Stimulated activated CD4-positive, alpha-beta T cell treated with anti-CD3 and anti-CD28 coated beads, Interleukin-1b, Interleukin-23, amount 100 ng/mL, for 24 hours (primary cell): ENCODE data around the gene SYCP3.

ENCODE experiments used
- DNase-seq, 4 experiments: peaks; one replicate each; pipeline ENCODE4 v3.0.0-alpha.2; 2020; ENCODE audit warnings: low read depth in 4 of 4, low spot score in 1 of 4

Gene SYCP3

GRCh38 chr12:101680647-101681046 is 58.6 kb downstream of the SYCP3 start:
- DNase-seq: no peak

- DNase-seq: no peak
Observed at GRCh38 chr12:101680240-101680639, 59.0 kb downstream of the SYCP3 start.
